Activated CD4-positive, alpha-beta T cell treated with anti-CD3 and anti-CD28 coated beads, Interleukin-2, amount 50 U/mL, for 4 hours (primary cell): ENCODE results near the gene ALOX12.

Source experiments
- DNase-seq, 2 experiments: peaks; one replicate each; pipeline ENCODE4 v3.0.0-alpha.2; 2020

Gene ALOX12

GRCh38 chr17:7002288-7003047 lies 6.6 kb downstream of the ALOX12 start:
- DNase-seq, result no peak

GRCh38 chr17:7003745-7004144 lies 7.9 kb downstream of the ALOX12 start:
- DNase-seq, result no peak

- no peak for DNase-seq
Observed at GRCh38 chr17:7004398-7005253, 8.8 kb downstream of the ALOX12 start.

GRCh38 chr17:7005716-7006115 lies 9.9 kb downstream of the ALOX12 start:
- no peak for DNase-seq

- DNase-seq, result no peak
Observed at GRCh38 chr17:7007143-7007542, 11.3 kb downstream of the ALOX12 start.

GRCh38 chr17:7010523-7010922 lies 14.7 kb downstream of the ALOX12 start:
- DNase-seq, result no peak

- no peak for DNase-seq
Observed at GRCh38 chr17:7011415-7011814, 15.6 kb downstream of the ALOX12 start.

GRCh38 chr17:7011942-7012254 lies 16.0 kb downstream of the ALOX12 start:
- DNase-seq, result no peak

- peak; percentile 96 to 97 for DNase-seq
Observed at GRCh38 chr17:7014261-7014994, 18.6 kb downstream of the ALOX12 start.

- peak; percentile 68 to 71 for DNase-seq
Observed at GRCh38 chr17:7014995-7015958, 19.4 kb downstream of the ALOX12 start.

GRCh38 chr17:7016418-7016817 lies 20.6 kb downstream of the ALOX12 start:
- DNase-seq, result no peak

- DNase-seq, result no peak
Observed at GRCh38 chr17:7016886-7017826, 21.3 kb downstream of the ALOX12 start.

- DNase-seq, result no peak
Observed at GRCh38 chr17:7017827-7018200, 22.0 kb downstream of the ALOX12 start.

- no peak for DNase-seq
Observed at GRCh38 chr17:7018331-7018964, 22.6 kb downstream of the ALOX12 start.

GRCh38 chr17:7019367-7019766 lies 23.5 kb downstream of the ALOX12 start:
- no peak for DNase-seq

- no peak for DNase-seq
Observed at GRCh38 chr17:7019839-7020519, 24.1 kb downstream of the ALOX12 start.

GRCh38 chr17:7020894-7021664 lies 25.2 kb downstream of the ALOX12 start:
- DNase-seq, result no peak

GRCh38 chr17:7021993-7022778 lies 26.3 kb downstream of the ALOX12 start:
- DNase-seq, result peak; percentile 68 to 69
